ENCODE data around the gene PRIM2. TPM values are rescaled to one million over a fixed set of nuclear protein-coding genes. Genes with fewer than 3 reads are reported as not detected.
"Not testable (repeated sequence)": the region's sequence is repeated elsewhere in the genome, so short reads cannot be mapped to it uniquely, and the experiment has no call there.

The PRIM2 gene
- total and polyA plus RNA-seq, 2 of the 8 experiments (the other 6 are each of a cell fraction or from before 2014, with no cell fraction given) = 20.8 to 46.8 TPM

DNA sequence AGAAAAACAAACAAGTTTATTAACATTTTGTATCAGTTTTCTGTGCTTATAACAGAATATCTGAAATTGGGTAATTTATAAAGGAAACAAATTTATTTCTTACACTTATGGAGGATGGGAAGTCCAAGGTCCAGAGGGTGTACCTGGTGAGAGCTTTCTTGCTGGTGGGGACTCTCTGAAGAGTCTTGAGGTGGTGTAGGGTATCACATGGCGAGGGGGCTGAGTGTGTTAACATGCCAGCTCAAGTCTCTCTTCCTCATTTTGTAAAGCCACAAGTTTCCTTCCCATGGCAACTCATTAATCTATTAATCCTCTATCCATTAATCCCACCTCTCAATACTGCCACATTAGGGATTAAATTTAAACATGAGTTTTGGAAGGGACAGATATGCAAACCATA is 212.3 kb downstream of the PRIM2 start:
- H3K4me2 ChIP-seq (ENCODE audit: insufficient read depth in 1 of 2, low read depth in 2 of 2, low read length in 2 of 2); H3K79me1 ChIP-seq (ENCODE audit: low read depth, low read length); H2BK12ac ChIP-seq (ENCODE audit: low read depth, low read length); H3K23me2 ChIP-seq (ENCODE audit: low read depth, low read length); H4K20me1 ChIP-seq (replicated peaks in 1 of 2; ENCODE audit: control insufficient read depth in 1 of 2, insufficient read depth in 2 of 2, low read length in 2 of 2); H2AK5ac ChIP-seq (ENCODE audit: low read depth, low read length); H3K27me3 ChIP-seq (replicated peaks in 1 of 4; ENCODE audit: control insufficient read depth in 3 of 4, extremely low read depth in 1 of 4, insufficient read depth in 3 of 4, low read length in 3 of 4); H3K36me3 ChIP-seq (ENCODE audit: control insufficient read depth in 2 of 4, insufficient read depth in 4 of 4, low read length in 3 of 4); H4K91ac ChIP-seq (replicated peaks; ENCODE audit: insufficient read length, low read length); H3K4me1 ChIP-seq (replicated peaks in 1 of 4; ENCODE audit: control insufficient read depth in 3 of 4, insufficient read depth in 4 of 4, low read length in 3 of 4); H2BK20ac ChIP-seq (ENCODE audit: low read length); H3K14ac ChIP-seq (ENCODE audit: insufficient read length); H3K18ac ChIP-seq (ENCODE audit: extremely low read depth, low read length); H2BK120ac ChIP-seq (replicated peaks; ENCODE audit: low read depth, low read length); H2AFZ ChIP-seq (ENCODE audit: low read length); H3K79me2 ChIP-seq (ENCODE audit: control insufficient read depth in 1 of 2, insufficient read depth in 2 of 2, low read length in 2 of 2); H3K23ac ChIP-seq (ENCODE audit: insufficient read length); H3K4ac ChIP-seq (replicated peaks; ENCODE audit: insufficient read length, low read depth, low read length); H3K56ac ChIP-seq (replicated peaks; ENCODE audit: insufficient read length, low read depth, low read length); H2BK15ac ChIP-seq (ENCODE audit: low read length); H2BK5ac ChIP-seq (ENCODE audit: low read depth, low read length); H3K9ac ChIP-seq (replicated peaks in 1 of 4; ENCODE audit: extremely low read depth in 1 of 4, low read depth in 3 of 4, low read length in 3 of 4); H4K8ac ChIP-seq (ENCODE audit: extremely low read depth, insufficient read depth, low read length); H3K4me3 ChIP-seq (ENCODE audit: extremely low read depth in 1 of 4, insufficient read depth in 2 of 4, low read depth in 3 of 4, low read length in 4 of 4); DNase-seq (ENCODE audit: low read depth in 1 of 2, low spot score in 2 of 2); H4K5ac ChIP-seq (ENCODE audit: insufficient read length, low read depth, low read length); CTCF ChIA-PET (ENCODE audit: partially characterized antibody); FAIRE-seq; H3K9me3 ChIP-seq (ENCODE audit: insufficient read depth in 2 of 2, low read depth in 1 of 2, low read length in 1 of 2); POLR2A ChIA-PET (ENCODE audit: partially characterized antibody); H3K27ac ChIP-seq (ENCODE audit: low read depth, low read length): not testable (repeated sequence)
- WGBS, 2 experiments (ENCODE audit: extremely low coverage in 1 of 2, insufficient coverage in 1 of 2, insufficient read length in 1 of 2, insufficient replicate concordance in 2 of 2, low coverage in 1 of 2, low lambda C conversion rate in 2 of 2, missing lambda C conversion rate in 1 of 2) = 86% methylated on average over 1 of the region's 1 CpG; no CpG with 5 or more reads in 1 of the 2 experiments

DNA sequence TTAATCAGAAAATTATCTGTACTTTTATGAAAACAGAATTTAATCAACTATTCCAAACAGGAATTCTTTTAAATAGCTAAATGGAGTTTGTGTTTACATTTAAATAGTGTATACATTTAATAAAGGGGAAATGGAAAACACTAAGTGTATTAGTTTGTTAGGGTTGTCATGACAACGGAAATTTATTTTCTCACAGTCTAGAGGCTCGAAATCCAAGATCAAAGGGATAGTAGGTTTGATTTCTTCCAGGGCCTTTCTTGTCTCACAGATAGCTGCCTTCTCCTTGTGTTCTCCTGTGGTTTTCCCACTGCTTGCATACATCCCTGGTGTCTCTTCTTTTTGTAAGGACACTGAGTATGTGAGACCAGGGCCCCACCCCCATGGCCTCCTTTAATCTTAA is 215.2 kb downstream of the PRIM2 start:
- POLR2A ChIA-PET (ENCODE audit: partially characterized antibody); H2BK15ac ChIP-seq (ENCODE audit: low read length); FAIRE-seq; H2BK20ac ChIP-seq (ENCODE audit: low read length); H3K27me3 ChIP-seq (replicated peaks in 1 of 4; ENCODE audit: control insufficient read depth in 3 of 4, extremely low read depth in 1 of 4, insufficient read depth in 3 of 4, low read length in 3 of 4); H4K91ac ChIP-seq (replicated peaks; ENCODE audit: insufficient read length, low read length); H2BK5ac ChIP-seq (ENCODE audit: low read depth, low read length); H3K14ac ChIP-seq (ENCODE audit: insufficient read length); H4K5ac ChIP-seq (ENCODE audit: insufficient read length, low read depth, low read length); H2AFZ ChIP-seq (ENCODE audit: low read length); H3K9me3 ChIP-seq (ENCODE audit: insufficient read depth in 2 of 2, low read depth in 1 of 2, low read length in 1 of 2); H4K20me1 ChIP-seq (replicated peaks in 1 of 2; ENCODE audit: control insufficient read depth in 1 of 2, insufficient read depth in 2 of 2, low read length in 2 of 2); H3K79me2 ChIP-seq (ENCODE audit: control insufficient read depth in 1 of 2, insufficient read depth in 2 of 2, low read length in 2 of 2); H3K9ac ChIP-seq (replicated peaks in 1 of 4; ENCODE audit: extremely low read depth in 1 of 4, low read depth in 3 of 4, low read length in 3 of 4); H4K8ac ChIP-seq (ENCODE audit: extremely low read depth, insufficient read depth, low read length); H3K23ac ChIP-seq (ENCODE audit: insufficient read length); H3K36me3 ChIP-seq (ENCODE audit: control insufficient read depth in 2 of 4, insufficient read depth in 4 of 4, low read length in 3 of 4); H3K4ac ChIP-seq (replicated peaks; ENCODE audit: insufficient read length, low read depth, low read length); H2BK120ac ChIP-seq (replicated peaks; ENCODE audit: low read depth, low read length); H3K27ac ChIP-seq (ENCODE audit: low read depth, low read length); DNase-seq (ENCODE audit: low read depth in 1 of 2, low spot score in 2 of 2); H3K56ac ChIP-seq (replicated peaks; ENCODE audit: insufficient read length, low read depth, low read length); H2AK5ac ChIP-seq (ENCODE audit: low read depth, low read length); H3K18ac ChIP-seq (ENCODE audit: extremely low read depth, low read length); CTCF ChIA-PET (ENCODE audit: partially characterized antibody); H2BK12ac ChIP-seq (ENCODE audit: low read depth, low read length); H3K4me3 ChIP-seq (ENCODE audit: extremely low read depth in 1 of 4, insufficient read depth in 2 of 4, low read depth in 3 of 4, low read length in 4 of 4); H3K23me2 ChIP-seq (ENCODE audit: low read depth, low read length); H3K79me1 ChIP-seq (ENCODE audit: low read depth, low read length); H3K4me1 ChIP-seq (replicated peaks in 1 of 4; ENCODE audit: control insufficient read depth in 3 of 4, insufficient read depth in 4 of 4, low read length in 3 of 4); H3K4me2 ChIP-seq (ENCODE audit: insufficient read depth in 1 of 2, low read depth in 2 of 2, low read length in 2 of 2): not testable (repeated sequence)
- WGBS, 2 experiments (ENCODE audit: extremely low coverage in 1 of 2, insufficient coverage in 1 of 2, insufficient read length in 1 of 2, insufficient replicate concordance in 2 of 2, low coverage in 1 of 2, low lambda C conversion rate in 2 of 2, missing lambda C conversion rate in 1 of 2) = 93% methylated on average over 2 of the region's 2 CpGs; no CpG with 5 or more reads in 1 of the 2 experiments

Measured in H1 (cell line).